Keratinocyte (primary cell): ENCODE results near the gene TOP1. TPM values are rescaled to one million over a fixed set of nuclear protein-coding genes. Genes with fewer than 3 reads are reported as not detected.

Experiments used
- DNase-seq: peaks from one replicate; pipeline ENCODE4 v3.0.0-alpha.2; 2011; ENCODE audit warnings: low read depth, missing footprints, low spot score
- FAIRE-seq: peaks from 2 replicates; lab custom pipeline; 2011; peaks lifted over from hg19 to GRCh38; lab: Jason Lieb, UNC
- H2AFZ ChIP-seq: 2 replicates; pipeline ENCODE4 v1.6.0; 2012; ENCODE audit warnings: low read length, control low read depth, inconsistent platforms; ENCODE audit not compliant: control insufficient read depth
- H3K27ac ChIP-seq: 2 replicates; pipeline ENCODE4 v1.5.1; 2011; ENCODE audit warnings: low read length; ENCODE audit not compliant: control insufficient read depth, insufficient read depth
- H3K27me3 ChIP-seq: 3 replicates; pipeline ENCODE4 v1.6.0; 2011; ENCODE audit warnings: low read length; ENCODE audit not compliant: control insufficient read depth, insufficient read depth; ENCODE audit errors: extremely low read depth
- H3K36me3 ChIP-seq, 2 experiments: 2 replicates in 1 of 2; 3 replicates in 1 of 2; pipeline ENCODE4 v1.5.1; 2011; ENCODE audit warnings: low read length in 2 of 2, mild to moderate bottlenecking in 1 of 2; ENCODE audit not compliant: control insufficient read depth in 2 of 2, insufficient read depth in 2 of 2; ENCODE audit errors: extremely low read depth in 1 of 2
- H3K4me1 ChIP-seq: 3 replicates; pipeline ENCODE4 v1.5.1; 2011; ENCODE audit warnings: low read length; ENCODE audit not compliant: control insufficient read depth, insufficient read depth; ENCODE audit errors: extremely low read depth
- H3K4me2 ChIP-seq: 3 replicates; pipeline ENCODE4 v1.6.0; 2011; ENCODE audit warnings: low read depth, low read length; ENCODE audit not compliant: control insufficient read depth, insufficient read depth; ENCODE audit errors: extremely low read depth
- H3K4me3 ChIP-seq, 3 experiments: fragments of 200-600 bp in 1 of 3; sonication (generic) in 1 of 3; 2 replicates in 2 of 3; 3 replicates in 1 of 3; pipeline ENCODE4 v1.5.1; 2011 to 2016; ENCODE audit warnings: low read length in 3 of 3, mild to moderate bottlenecking in 3 of 3, control low read depth in 2 of 3, inconsistent platforms in 1 of 3, low read depth in 1 of 3, mixed read lengths in 1 of 3, mixed run types in 1 of 3, moderate library complexity in 1 of 3; ENCODE audit not compliant: control insufficient read depth in 2 of 3, insufficient read depth in 2 of 3; ENCODE audit errors: extremely low read depth in 1 of 3
- H3K79me2 ChIP-seq: 2 replicates; pipeline ENCODE4 v1.6.0; 2012; ENCODE audit warnings: low read length; ENCODE audit not compliant: control insufficient read depth, insufficient read depth
- H3K9ac ChIP-seq: 3 replicates; pipeline ENCODE4 v1.6.0; 2011; ENCODE audit warnings: low read length; ENCODE audit not compliant: control insufficient read depth, insufficient read depth; ENCODE audit errors: extremely low read depth
- H3K9me1 ChIP-seq: 3 replicates; pipeline ENCODE4 v1.6.0; 2011; ENCODE audit warnings: low read length; ENCODE audit not compliant: control insufficient read depth, insufficient read depth; ENCODE audit errors: extremely low read depth
- H3K9me3 ChIP-seq: 2 replicates; pipeline ENCODE4 v1.5.1; 2012; ENCODE audit warnings: low read depth, low read length; ENCODE audit not compliant: control insufficient read depth
- H4K20me1 ChIP-seq: 3 replicates; pipeline ENCODE4 v1.6.0; 2011; ENCODE audit warnings: low read length; ENCODE audit not compliant: control insufficient read depth, insufficient read depth; ENCODE audit errors: extremely low read depth
- EZH2 ChIP-seq: IDR thresholded peaks from one replicate; pipeline ENCODE4 v1.6.1; 2012; ENCODE audit warnings: inconsistent platforms, mild to moderate bottlenecking, low read length, moderate library complexity
- dilution Hi-C: fragments of 300-500 bp; cut with MboI; formaldehyde crosslinking; loops from one replicate; pipeline ENCODE4 v1.7.0; 2020; ENCODE audit warnings: low sequenced_read_pairs; ENCODE audit not compliant: extremely low pct_ligation_motif_present
- polyA plus RNA-seq, 5 experiments: library from polyadenylated mRNA; depleted of rRNA in 3 of 5; stranded (reverse) in 3 of 5; stranded (forward) in 1 of 5; unstranded in 1 of 5; fragments of >200 nt; gene quantifications; 1 replicate in 1 of 5; 2 replicates in 3 of 5; 3 replicates in 1 of 5; pipeline versions ENCODE4 v1.2.1 to v1.2.3, GENCODE V29; 2011 to 2012; ENCODE audit warnings: missing spikeins in 2 of 5, low read depth in 1 of 5, low replicate concordance in 1 of 5
- TF ChIP-seq, protein P1 (sequence below), 3 experiments: IDR thresholded peaks in 1 of 3; conservative IDR thresholded peaks in 1 of 3; optimal IDR thresholded peaks in 1 of 3; 2 replicates in 2 of 3; 3 replicates in 1 of 3; pipeline versions ENCODE3 to v1.5.1; 2011; ENCODE audit warnings: low read length in 3 of 3, mild to moderate bottlenecking in 3 of 3, moderate library complexity in 2 of 3, control low read depth in 1 of 3, inconsistent platforms in 1 of 3; ENCODE audit not compliant: insufficient read depth in 2 of 3; ENCODE audit errors: extremely low read depth in 1 of 3

The TOP1 gene
- polyA plus RNA-seq, 1 donor (not counting 4 experiments of a cell fraction or from before 2014, with no cell fraction given) = 25.2 TPM

DNA sequence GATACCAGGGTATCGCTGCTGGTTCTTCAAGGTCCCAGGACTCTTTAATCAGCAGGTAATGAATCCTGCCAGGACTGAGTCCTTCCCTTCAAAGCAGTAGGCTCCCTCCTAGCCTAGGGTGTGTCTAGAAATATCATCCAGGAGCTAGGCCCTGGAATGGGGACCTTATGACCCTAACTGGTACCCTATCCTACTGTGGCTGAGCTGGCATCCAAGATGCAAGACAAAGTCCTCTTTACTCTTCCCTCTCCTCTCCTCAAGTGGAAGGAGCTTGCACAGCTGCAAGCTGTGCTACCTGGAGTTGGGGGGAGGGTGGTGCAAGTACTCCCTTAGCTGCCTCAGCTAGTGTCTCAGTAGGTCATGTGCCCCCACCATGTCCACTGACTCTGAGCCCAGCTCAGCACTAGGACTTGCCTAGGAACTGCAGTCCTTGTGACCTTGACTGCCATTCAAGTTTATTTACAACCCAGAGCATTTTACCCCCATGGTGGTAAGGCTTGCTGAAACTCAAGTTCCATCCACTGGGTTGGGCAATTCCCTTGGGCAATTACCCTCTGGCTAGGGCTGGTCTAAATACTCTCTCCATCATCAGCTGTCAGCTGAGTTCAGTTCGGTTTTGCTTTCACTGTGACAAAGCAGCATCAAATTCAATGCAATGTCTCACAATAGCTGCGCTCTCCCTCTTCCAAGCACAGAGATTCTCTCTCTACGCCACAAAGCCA, 48.4 kb upstream of the TOP1 start:
- no peak for FAIRE-seq
- dilution Hi-C loops = no loop called here

DNA sequence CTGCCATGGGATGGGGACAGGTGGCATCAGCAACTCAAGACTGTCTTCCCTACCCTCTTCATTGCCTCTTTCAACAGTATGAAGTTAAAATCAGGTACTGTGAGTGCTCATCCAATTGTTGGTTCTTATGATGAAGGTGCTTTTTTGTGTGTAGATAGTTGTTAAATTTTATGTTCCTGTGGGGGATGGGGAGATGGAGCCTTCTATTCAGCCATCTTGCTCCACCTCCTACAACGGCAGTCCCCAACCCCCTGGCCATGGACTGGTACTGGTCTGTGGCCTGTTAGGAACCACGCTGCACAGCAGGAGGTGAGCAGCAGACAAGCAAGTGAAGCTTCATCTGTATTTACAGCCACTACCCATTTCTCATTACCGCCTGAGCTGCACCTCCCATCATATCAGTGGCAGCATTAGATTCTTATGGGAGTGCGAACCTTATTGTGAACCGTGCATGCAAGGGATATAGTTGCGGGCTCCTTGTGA, 47.8 kb upstream of the TOP1 start:
- Histone ChIP-seq H3K79me2 (no peaks in the 10 kb centered on the region), H4K20me1 (no peaks in the 10 kb centered on the region), H3K9ac (no peak overlapping the region), H3K27ac (no peak overlapping the region), H3K4me2 (no peak overlapping the region), H3K4me1 (peaks cover 15% of the 10 kb centered on the region), H3K4me3 (no peak overlapping the region), H2AFZ (no peak overlapping the region), H3K9me1 (no peaks in the 10 kb centered on the region), H3K27me3 (no peaks in the 10 kb centered on the region), H3K9me3 (peaks cover 3% of the 10 kb centered on the region), H3K36me3 (no peaks in the 10 kb centered on the region)
- dilution Hi-C loops = no loop called here
- DNase-seq (no peak), FAIRE-seq (no peak)
- TF ChIP-seq EZH2 = no peak
- TF ChIP-seq, protein P1, sequence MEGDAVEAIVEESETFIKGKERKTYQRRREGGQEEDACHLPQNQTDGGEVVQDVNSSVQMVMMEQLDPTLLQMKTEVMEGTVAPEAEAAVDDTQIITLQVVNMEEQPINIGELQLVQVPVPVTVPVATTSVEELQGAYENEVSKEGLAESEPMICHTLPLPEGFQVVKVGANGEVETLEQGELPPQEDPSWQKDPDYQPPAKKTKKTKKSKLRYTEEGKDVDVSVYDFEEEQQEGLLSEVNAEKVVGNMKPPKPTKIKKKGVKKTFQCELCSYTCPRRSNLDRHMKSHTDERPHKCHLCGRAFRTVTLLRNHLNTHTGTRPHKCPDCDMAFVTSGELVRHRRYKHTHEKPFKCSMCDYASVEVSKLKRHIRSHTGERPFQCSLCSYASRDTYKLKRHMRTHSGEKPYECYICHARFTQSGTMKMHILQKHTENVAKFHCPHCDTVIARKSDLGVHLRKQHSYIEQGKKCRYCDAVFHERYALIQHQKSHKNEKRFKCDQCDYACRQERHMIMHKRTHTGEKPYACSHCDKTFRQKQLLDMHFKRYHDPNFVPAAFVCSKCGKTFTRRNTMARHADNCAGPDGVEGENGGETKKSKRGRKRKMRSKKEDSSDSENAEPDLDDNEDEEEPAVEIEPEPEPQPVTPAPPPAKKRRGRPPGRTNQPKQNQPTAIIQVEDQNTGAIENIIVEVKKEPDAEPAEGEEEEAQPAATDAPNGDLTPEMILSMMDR (optimal IDR thresholded peaks at IDR 0.05 in 1 of 3, IDR thresholded peaks at IDR 0.05 in 1 of 3, conservative IDR thresholded peaks at IDR 0.05 in 1 of 3; ENCODE audit: extremely low read depth in 1 of 3, insufficient read depth in 2 of 3, low read length in 3 of 3) = no peak

More for the DNA sequence above, 48.4 kb upstream of the TOP1 start:
- no peaks in the 10 kb centered on the region for H3K27me3 ChIP-seq
- no peak overlapping the region for H3K4me3 ChIP-seq
- no peak overlapping the region for H3K9ac ChIP-seq
- TF ChIP-seq EZH2 = no peak
- TF ChIP-seq, protein P1 (optimal IDR thresholded peaks at IDR 0.05 in 1 of 3, IDR thresholded peaks at IDR 0.05 in 1 of 3, conservative IDR thresholded peaks at IDR 0.05 in 1 of 3; ENCODE audit: extremely low read depth in 1 of 3, insufficient read depth in 2 of 3, low read length in 3 of 3) = no peak
- H3K79me2 ChIP-seq = no peaks in the 10 kb centered on the region
- H3K4me1 ChIP-seq = peaks cover 15% of the 10 kb centered on the region
- no peak overlapping the region for H3K4me2 ChIP-seq
- no peak overlapping the region for H2AFZ ChIP-seq
- peaks cover 1% of the 10 kb centered on the region for H3K9me3 ChIP-seq
- no peaks in the 10 kb centered on the region for H3K9me1 ChIP-seq
- H3K27ac ChIP-seq = no peak overlapping the region
- no peaks in the 10 kb centered on the region for H4K20me1 ChIP-seq
- no peak for DNase-seq
- no peaks in the 10 kb centered on the region for H3K36me3 ChIP-seq
